HCEC 1CT (cell line): Measurements from ENCODE around the gene PDX1.

Experiments
- DNase-seq: peaks from one replicate; pipeline ENCODE4 v3.0.0-alpha.2; 2017

PDX1 gene

GRCh38 chr13:27919934-27920676 is at the start of gene PDX1:
PDX1 (plus strand) TSS chr13:27920000; CDS start chr13:27920139, 139 bp downstream.
- DNase-seq = no peak

DNA sequence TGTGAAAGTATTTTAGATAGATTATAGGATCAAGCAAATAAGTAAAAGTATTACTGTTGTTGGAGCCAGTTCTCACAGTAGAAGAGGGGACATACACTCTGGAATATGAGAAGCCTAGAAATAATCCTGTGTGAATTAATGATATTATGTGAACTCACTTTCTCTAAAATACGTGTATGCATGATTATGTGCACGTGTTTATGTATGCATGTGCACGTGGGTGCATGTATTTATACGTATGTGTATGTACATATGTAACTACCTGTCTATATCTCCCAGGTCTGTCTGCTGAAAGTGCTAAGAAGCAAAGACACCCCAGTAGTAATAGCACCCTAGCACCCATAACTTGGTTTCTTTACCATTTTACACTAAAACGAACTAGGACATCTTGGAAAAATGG is 41.5 kb upstream of the PDX1 start:
- DNase-seq = no peak

DNA sequence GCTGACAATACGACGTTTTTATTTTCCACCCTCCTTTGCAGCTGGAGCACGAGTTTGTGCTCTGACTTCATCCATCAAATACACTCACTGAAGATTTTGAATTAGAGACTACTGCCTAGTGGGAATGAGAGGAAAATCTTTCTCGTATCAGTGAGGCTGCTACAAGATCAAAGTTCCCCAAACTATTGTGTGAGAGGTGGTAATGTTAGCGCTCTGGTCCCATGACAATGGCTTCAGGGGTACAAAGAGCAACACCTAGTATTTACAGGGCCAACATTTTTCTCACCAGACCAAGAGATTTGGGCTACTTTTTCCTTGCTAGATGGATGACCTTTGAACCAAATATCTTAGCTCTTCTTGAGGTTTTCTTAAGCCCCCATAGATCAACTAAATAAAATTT is 30.3 kb upstream of the PDX1 start:
- no peak for DNase-seq

DNA sequence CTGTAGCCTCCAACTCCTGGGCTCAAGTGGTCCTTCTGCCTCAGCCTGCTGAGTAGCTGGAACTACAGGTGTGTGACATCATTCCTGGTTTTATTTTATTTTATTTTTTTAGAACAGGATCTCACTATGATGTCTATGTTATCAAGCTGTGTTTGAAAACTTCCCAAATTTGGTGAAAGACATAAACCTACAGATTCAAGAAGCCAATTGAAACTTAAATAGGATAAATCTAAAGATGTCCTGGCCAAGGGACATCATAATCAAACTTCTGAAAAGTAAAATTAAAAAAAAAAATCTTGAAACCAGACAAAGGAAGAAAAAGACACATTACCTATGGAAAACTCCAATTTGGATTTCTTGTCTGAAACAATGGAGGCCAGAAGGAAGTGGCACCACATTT is 23.1 kb upstream of the PDX1 start:
- no peak for DNase-seq

DNA sequence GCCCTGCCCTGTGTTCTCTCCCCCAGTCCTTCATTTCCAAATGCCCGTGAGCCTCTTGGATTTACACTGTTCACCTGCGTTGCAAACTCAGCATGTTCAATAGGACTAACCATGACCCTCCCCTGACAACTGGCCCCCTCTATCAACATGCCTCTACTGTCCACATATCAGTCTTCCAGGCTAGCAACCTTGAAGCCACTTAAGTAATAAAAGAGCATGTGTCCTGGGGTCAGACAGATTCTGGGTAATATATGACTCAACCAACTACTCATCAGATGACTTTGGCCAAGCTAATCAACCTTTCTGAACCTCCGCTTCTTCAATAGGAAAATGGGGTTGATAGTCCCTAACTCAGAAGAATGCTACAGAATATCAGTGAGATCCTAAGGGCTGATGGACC is 15.1 kb upstream of the PDX1 start:
- no peak for DNase-seq

GRCh38 chr13:27905650-27906049 is 14.2 kb upstream of the PDX1 start:
- no peak for DNase-seq

GRCh38 chr13:27907121-27907787 is 12.5 kb upstream of the PDX1 start:
- no peak for DNase-seq

DNA sequence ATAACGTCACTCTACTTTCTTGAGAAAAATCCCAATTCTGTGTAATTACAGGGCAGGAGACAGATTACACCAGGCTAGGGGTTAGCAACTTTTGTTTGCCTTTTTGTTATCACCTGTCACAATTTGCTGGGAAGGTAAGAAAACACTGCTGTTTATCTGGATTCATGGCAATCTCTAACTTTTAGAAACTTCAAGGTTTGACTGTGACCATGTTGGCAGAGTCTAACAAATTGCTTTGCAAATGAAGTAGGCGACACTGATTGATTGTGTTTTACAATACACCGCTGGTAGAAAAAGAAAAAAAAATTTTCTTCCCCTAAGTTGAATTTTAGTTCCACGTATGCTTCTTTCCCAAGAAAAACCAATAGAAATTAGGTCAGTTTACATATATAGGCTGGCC is 10.4 kb upstream of the PDX1 start:
- no peak for DNase-seq

DNA sequence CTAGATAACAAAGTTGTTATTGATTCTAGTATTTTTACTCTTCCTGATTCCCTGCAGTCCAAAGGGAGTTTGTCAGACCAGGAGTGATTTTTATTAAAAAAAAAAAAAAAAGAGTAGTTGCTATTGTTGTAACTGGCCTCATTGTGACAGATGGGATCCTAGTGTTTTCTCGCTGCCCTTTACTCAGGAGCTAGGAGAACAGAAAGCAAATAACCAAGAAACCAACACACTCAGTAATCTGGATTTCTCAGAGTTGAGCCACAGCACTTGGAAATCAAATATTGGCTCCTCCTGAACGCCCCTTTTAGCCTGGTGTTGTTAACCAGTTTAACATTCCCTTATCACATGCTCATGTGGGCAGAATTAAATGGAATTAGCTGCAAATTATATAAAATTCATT is 8.3 kb upstream of the PDX1 start:
- no peak for DNase-seq

DNA sequence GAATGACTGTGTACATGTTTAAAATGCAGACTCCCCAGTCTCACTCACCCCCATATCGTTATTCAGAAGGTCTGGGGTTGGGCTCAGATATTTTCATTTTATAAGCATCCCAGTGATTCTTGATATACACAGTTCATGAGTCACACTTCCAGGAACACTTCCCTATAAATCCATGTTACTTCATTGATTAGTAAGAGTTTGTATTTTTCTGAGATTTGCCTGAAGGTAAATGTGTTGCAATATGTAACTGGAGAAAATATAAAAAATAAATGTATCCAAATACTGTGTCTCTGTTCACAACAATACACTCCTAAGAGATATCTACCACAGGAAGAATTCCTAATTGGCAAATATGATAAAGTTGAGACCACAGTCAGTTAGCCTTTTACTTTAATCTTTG is 6.6 kb upstream of the PDX1 start:
- DNase-seq = no peak

DNA sequence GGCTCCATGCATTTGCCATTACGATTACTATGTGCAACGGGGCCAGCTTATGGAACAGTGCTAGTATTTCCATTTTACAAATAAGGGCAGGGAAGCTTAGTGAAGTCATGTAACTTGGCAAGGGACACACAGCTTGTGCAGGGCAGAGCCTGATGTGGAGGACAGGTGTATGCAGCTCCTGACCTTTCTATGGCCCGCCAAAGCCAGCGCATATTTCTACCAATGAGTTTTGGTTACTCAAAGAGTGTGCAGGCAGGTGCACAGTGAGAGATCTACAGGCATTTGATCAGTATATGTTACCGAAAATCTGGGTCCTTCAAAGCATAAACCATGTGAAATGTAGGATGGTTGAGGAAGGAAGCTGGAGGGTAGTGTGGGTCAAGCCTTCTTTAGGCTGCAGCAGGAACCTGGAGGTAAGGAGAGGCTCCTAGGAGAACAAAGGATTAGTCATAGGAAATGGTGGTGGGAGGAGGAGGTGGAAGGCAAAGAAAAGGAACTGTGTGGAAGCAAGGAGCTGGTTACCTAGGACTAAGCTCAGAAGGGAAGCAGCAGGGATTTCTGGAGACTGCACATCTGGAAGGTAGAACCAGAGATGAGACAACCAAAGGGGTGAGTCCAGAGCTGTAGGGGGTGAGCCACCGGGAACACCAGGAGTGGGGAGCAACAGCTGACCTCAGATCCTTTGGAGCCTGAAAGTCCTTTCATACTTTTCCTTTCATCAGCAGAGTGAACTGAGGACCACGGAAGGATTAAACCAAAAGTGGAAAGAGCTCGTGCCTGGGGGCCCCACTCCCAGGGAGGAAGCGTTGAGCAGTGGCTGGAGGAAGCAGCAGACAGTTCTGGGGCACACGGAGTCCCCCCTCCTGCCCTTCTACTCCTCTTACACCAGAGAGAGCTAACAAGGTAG is 4.2 kb upstream of the PDX1 start:
- DNase-seq = no peak

- DNase-seq = no peak
Observed at GRCh38 chr13:27917121-27917947, 2.5 kb upstream of the PDX1 start.

DNA sequence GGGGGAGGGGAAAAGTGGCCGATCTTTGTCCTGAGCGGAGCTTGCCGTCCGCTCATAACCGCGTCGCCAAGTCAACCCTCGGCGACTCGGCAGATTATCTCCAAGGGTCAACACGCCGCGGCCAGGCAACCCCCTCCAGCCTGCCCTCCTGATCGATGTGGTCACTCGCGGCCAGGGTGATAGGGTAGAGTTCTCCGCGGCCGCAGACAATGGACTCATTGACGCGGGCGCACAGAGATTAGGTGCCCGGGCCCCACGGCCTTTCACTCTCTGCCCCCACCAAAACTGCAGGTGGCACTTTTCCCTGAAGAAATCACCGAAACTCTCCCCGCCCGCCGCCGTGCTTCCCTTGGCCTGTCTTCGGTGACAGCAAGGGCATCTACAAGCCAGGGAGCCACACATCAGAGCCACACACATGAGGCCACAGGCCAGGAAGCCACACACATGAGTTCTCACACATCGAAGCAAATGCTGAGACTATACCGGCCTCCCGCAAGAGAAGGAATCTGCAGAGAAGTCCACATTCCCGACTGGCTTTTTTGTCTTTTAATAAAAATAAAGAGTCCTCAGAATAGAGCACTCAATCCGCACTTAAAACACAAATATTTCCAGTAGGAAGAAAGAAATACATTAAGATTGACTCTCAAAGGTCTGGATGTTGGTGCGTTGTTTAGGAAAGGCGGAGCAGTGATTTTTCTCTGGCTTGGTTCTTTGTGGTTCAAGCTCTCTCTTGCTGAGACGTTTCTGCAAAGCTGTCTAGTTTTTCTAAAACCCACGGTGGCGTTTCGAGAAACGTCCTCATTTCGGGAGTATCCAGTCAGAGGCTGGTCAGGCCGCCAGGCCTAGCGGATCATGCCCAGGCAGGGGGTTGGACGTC is 1.5 kb upstream of the PDX1 start:
- no peak for DNase-seq

GRCh38 chr13:27918918-27919658 is 712 bp upstream of the PDX1 start:
- no peak for DNase-seq

- no peak for DNase-seq
Observed at GRCh38 chr13:27919659-27919933, 204 bp upstream of the PDX1 start.

DNA sequence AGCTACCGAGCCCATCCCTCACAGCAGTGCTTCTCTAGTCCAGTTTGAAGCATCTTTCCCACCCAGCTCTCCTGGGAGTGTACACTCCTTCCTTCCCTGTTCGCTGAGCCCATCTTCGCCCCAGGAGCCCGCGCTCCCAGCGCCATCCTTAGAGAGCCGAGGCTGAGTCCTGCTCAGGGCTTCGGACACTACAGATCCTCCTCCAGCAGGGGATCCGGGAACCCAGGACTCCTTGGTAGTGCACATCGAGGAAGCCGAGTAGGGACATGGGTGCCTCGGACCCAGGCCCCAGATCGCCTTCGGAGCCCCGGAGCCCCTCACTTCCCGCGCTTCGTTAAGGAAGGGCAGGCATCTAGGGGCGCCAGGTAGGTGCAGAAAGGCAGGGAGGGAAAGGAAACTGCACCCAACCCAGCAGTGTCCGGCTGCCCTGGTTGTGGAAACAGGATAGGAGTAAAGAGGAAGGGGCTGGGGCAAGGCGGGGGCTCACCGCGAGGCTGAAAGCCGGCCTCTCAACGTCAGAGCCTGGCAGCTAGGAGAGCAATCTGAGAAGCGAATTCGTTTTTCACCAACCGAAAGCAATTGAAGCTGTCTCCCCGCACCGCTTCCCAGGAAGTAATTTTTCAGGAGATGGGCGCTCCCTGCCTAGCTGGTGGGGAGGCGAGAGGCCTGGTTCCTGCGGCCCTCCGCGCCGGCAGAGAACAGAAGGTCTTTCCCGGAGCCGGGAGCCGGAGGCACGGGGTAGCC is 1.0 kb downstream of the PDX1 start:
- DNase-seq = no peak

DNA sequence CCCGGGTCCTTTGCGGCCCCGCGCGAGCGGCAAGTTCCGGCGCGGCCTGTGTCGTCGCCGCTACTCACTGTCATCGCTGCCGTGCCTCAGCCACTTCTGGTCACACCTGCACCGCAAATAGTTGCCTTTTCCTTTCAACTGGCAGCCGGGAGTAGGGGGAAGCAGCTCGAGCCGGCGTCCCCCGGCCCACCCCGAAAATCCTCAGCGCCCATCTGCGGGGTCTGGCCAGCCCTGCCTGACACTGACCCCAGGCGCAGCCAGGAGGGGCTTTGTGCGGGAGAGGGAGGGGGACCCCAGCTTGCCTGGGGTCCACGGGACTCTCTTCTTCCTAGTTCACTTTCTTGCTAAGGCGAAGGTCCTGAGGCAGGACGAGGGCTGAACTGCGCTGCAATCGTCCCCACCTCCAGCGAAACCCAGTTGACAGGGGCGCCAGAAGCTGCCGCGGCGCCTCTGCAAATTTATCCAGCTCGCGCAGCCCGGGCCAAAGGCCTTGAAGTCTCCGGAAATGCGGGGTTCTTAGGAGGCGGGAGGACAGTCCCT is 1.7 kb downstream of the PDX1 start:
- no peak for DNase-seq

DNA sequence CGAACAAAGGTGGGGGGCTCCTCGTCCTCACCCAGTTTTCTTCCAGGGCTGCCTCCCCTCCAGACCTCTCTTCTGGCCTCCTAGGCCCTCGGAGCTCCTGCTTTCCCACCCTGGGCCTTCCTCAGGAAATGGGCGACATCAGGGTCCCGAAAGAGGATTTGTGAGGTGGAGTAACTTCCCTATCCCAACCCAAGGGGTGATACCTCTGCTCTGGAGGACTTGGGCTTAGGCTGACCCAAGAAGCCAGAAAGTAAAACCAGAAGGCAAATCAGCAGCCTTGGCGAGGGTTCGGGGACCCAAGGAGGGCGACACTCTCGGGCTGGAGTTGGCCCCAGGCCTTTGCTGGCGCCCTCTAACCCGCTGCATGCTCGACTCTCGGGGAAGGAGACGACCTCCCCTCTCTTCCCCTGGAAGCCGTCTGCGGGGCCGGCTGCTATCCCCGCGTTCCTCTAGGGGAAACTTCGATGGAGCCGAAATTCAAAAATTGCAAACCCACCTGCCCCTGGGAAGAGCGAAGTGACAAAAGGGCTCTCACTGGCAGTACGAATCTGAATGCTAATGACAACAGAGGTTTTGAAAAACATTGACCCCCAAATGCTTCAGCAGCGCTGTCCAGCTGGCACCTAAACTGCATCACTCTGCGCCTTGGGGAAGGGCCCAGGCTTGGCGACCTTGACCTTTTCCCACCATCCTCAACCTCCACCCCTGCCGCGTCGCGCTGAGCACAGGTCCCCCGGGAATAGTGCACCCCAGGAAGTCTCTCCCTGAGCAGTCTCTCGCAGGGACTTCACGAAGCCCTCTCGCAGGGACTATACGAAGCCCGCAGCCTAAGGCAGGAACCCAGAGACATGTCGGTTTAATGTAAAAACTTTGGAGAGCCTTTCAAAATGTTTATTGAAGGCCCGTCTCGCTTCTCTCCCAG is 2.4 kb downstream of the PDX1 start:
- DNase-seq = no peak
